ENCODE results near the gene TMEM61. TPM values are rescaled to one million over a fixed set of nuclear protein-coding genes. Genes with fewer than 3 reads are reported as not detected.
"Not testable (repeated sequence)": the region's sequence is repeated elsewhere in the genome, so short reads cannot be mapped to it uniquely, and the experiment has no call there.

The TMEM61 gene
- total RNA-seq = not detected

DNA sequence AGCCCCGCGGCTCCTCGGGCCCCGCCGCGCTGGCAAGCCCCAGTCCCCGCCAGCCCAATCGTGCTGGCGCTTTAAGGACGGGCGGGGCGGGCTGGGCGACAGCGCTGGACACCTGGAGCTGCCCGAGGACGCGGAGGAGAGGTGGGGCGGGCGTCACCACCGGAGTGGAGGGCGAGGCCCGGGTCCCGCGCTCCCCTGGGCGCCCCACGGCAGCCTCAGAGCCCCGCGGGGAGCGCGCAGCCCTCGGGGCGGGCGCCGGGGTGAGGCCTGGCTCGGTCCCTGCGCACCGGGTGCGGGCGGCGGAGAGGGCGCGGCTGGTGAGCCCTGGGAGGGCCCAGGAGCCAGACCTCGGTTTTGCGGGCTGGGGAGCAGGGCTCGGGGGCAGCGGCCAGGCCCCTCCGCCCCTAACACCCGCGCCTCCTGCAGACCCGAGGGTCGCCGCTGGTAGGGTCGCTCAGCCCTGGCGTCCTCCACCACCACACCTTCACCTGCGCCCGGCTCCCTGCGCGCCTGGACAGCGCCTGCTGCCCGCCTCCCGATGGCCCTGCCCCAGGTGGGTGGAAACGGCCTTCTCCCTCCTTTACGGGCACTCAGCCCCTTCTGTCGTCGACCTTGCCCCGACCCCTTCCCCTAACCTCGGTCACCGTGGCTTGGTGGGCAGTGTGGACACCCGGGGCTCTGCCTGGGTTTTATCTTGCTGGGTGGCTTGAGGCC lies at the start of gene TMEM61:
TSS of gene TMEM61 (plus strand) at position 101 of the 714 bp plus-strand sequence. CDS start at position 539, 438 bp downstream.
- DNase-seq = no peak

DNA sequence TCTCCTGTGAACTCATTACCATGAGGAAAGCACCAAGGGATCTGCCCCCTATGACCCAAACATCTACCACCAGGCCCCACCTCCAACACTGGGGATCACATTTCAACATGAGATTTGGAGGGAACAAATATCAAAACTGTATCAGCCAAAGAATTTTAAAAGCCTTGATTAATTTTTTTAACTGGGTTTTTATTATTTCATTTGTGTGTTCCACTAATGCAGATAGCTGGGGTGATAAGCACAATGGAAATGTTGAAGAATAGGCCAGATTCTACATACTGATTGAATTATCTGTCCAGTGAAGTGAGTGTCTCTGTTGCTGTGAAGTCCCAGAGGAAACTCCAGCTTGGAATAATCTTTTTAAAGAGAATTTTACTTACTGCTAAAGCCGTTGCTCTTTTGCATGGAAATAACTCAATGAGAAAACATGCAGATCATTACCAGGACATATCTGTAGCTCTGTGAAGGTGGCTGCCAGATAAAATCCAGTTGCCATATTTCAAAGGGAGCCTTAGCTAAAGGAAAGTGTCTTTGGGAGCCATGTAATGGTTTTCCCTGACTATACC lies 49.1 kb upstream of the TMEM61 start:
- DNase-seq = no peak

DNA sequence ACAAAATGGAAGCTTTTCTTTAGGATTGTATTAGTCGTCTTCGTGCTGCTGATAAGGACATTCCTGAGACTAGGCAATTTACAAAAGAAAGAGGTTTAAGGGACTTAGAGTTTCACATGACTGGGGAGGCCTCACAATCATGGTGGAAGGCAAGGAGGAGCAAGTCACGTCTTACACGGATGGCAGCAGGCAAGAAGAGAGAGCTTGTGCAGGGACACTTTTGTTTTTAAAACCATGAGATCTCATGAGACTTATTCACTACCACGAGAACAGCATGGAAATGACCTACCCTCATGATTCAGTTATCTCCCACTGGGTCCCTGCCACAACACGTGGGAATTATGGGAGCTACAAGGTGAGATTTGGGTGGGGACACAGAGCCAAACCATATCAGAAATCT lies 46.3 kb upstream of the TMEM61 start:
- DNase-seq = not testable (repeated sequence)

DNA sequence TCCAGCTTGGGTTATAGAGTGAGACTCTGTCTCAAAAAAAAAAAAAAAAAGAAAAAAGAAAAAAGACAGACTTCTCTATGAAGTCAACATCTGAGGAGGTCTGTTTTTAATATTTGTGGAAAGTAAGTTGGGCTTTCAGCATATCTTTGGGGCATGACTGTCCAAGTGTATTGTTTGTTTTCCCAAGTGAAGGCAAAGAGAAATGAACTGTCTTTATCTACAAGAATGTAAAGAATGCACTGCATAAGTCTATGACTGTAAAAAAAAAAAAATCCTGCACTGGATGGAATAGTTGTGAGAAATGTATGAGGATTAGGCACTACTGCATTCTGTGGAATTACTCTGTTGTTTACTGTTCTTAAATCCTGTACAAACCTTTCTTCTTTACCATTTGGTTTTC lies 45.6 kb upstream of the TMEM61 start:
- peak; percentile 41 for DNase-seq

DNA sequence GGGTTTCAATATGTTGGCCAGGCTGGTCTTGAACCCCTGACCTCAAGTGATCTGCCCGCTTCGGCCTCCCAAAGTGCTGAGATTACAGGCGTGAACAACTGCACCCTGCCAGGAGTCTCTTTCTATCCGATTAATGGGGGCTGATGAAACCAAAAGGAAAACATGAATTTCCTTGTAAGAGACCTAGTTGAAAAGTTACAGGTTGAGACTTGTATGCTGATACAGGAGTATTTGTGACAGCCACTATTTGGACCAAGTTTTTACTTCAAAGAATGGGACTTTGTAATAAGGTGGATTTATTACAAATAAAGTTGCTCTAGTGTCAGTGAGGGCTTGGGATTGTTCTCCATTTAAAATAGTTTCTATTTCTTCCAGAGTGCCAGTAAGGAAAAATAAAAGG lies 43.6 kb upstream of the TMEM61 start:
- DNase-seq = no peak

DNA sequence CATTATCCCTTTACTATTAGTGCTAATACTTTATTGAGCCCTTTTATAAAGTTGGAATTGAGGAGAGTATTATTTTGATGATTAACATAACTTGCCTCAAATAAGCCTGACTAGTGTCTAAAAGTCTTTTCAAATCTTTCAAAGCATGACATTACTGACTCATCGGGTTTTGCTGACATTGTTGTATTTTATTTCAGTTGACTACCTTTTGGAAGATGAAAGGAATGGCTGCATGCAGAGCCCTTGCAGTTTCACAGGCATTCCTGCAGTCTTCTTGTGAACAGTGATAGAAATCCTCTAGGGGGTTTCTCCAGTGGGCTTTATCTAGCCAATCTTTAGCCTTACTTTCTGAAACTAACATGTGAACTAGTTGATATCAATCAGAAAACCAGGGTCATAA lies 43.0 kb upstream of the TMEM61 start:
- no peak for DNase-seq

DNA sequence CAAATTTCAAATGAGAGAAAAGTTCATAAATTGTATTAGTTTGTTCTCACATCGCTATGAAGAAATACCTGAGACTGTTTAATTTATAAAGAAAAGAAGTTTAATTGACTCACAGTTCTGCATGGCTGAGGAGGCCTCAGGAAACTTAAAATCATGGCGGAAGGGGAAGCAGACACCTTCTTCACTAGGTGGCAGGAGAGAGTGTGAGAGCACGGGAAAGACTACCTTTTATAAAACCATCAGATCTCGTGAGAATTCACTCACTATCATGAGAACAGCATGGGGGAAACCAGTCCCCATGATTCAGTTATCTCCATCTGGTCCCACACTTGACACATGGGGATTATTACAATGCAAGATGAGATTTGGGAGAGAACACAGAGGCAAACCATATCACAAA lies 41.5 kb upstream of the TMEM61 start:
- DNase-seq = not testable (repeated sequence)

DNA sequence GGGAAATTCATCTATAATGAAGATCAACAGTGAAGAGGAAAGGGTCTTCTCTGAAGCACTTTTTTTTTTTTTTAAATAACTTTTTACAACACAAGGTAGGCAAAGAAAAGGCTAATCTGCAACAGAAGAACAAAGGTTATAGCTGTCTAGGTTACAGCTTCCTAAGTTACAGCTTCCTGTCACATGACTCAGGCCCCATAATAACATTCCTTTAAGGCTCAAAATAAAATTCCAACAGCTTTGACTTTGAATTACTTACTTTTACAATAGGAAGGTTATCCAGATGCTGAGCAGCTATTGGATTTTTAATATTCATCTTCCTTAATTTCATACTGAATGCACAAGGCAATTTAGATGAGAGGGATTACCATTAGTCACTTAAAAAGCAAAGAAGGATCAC lies 40.4 kb upstream of the TMEM61 start:
- no peak for DNase-seq

DNA sequence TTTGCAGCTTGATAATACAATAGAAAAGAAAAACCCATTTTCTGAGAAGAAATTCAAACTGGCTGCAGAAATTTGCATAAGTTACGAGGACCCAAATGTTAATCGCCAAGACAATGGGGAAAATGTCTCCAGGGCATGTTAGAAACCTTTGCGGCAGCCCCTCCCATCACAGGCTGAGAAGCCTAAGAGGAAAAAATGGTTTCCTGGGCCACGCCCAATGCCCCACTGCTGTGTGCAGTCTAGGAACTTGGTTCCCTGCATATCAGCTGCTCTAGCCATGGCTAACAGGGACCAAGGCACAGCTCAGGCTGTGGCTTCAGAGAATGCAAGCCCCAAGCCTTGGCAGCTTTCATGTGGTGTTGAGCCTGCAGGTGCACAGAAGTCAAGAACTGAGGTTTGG lies 37.5 kb upstream of the TMEM61 start:
- no peak for DNase-seq

DNA sequence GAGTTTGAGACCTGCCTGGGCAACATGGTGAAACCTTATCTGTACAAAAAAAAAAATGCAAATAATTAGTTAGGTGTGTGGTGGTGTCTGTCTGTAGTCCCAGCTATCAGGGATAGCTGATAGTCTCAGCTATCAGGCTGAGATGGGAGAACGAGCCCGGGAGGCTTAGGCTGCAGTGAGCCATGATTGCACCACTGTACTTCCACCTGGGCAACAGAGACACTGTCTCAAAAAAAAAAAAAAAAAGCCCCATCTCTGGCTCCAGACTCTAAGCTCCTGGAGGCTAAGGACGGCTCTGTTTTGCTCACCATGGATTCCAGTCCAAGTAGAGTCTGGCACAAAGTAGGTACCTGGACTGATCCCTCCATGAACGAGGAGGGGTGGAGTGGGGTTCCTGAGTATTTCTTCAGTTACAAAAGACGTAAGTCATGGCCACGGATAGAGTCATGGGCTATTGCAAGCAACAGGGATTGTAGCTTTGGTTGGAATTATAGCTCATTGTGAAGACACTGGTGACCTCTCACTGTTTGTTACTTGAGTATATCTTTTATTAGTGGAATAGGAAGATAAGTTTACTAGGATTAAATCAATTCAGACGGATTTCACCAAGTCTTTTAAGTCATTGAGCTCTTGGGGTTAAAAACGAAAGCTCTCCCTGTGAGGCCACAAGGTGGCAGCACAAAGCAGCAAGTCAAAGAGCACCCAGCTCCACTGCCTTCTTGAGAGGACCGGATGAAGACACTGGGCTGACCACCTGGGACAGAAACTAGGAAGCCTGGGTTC lies 35.6 kb upstream of the TMEM61 start:
- peak; percentile 85 for DNase-seq

DNA sequence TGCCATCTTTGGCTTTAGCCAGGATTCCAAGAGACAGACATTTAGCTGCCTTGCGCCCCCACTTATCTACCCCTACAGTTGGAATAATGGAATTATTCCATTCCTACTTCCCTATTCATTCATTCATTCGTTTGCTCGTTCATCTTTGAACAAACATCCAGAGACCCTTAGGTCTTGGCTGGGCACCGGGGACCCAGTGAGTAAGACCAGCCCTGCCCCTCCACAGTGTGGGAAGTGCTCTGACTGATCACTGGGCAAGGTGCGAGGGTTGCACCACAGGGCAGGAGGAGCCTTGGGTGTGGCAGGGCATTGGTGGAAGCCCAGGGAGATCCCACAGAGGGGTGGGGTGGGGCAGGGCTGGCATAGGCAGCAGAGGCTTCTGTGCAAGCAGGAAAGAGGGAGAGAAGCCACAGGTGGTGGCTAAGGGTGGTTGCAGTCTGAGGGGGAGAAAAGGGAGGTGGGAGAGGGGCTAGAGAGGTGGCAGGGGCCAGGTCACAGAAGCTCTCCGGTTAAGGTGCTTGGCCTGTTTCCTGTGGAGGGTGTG lies 35.0 kb upstream of the TMEM61 start:
- DNase-seq = no peak

DNA sequence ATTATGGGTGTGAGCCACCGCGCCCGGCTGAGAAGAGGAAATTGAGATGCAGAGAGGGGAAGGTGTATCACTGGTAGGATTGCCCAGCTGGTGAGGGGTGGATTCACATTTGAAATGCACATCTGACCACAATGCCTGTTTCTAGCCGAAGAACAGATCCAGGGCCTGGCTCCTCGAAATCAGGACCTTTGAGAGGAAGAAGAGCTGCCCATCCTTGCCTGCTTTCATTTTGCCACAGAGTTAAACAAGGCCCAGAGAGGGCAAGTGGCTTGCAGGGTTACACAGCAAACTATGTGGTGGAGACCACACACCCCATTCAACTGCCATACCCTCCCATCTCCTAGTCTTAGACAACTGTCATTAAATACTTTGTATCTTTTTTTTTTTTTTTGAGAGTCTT lies 32.9 kb upstream of the TMEM61 start:
- no peak for DNase-seq

DNA sequence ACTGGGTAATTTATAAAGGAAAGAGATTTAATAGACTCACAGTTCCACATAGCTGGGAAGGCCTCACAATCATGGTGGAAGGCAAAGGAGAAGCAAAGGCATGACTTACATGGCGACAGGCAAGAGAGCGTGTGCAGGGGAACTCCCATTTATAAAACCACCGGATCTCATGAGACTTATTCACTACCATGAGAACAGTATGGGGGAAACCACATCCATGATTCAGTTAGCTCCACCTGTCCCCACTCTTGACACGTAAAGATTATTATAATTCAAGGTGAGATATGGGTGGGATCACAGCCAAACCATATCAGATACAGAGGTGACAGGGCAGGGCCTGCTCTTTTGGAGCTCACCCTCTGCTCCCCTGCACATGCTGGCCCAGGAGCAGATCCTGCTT lies 31.4 kb upstream of the TMEM61 start:
- no peak for DNase-seq

DNA sequence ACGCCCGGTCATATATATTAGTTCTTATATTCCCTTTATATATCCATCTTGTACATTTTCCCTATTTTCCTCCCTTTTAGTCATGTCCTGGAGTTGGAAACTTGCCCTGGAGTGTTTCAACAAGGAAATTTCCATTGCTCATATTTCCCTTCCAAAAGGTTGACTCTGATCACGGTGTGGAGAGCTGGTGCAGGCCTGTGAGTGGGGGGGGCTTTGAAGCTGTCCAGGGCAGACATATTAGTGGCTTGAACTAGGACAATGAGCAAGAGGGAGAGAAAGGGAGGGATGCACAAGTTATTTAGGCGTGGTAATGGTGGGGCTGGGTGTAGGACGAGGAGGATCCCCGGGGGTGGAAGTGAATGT lies 30.4 kb upstream of the TMEM61 start:
- peak; percentile 66 for DNase-seq

DNA sequence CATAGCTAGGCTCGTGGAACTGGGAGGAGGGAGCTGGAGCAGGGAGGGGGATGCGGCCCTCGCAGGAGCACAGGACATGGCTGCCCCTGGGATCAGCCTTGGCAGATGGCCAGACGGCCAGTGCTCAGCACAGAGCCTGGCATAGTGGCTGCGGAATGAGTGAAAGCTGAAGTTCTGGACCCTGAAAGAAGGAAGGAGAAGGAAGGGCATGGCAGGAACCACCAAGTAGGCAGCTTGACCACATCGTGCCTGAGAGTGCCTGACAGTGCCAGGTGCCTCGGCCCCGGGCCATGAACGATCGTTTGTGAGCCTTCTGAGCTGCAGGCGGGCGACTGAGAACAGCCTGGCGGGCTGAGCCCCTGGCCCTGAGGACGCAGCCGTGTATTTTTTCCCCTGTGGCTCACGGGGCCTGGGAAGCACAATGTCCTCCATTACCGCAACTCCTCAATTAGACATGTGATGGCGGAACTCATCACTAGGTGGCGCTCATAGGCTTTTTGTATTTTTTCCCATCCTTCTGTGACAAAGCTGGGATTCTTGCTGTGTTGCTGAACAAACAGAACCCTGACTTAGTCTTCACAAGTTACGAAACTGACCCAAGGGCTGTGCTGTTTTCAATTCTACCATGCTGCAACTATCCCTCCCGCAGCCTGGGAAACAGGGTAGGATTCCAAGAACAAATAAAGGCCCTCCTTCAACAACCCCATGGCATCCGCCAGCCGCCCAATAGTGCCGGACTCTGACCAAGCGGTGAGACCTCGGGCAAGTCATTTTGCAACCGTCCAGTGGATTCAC lies 29.9 kb upstream of the TMEM61 start:
- DNase-seq = peak; percentile 94

DNA sequence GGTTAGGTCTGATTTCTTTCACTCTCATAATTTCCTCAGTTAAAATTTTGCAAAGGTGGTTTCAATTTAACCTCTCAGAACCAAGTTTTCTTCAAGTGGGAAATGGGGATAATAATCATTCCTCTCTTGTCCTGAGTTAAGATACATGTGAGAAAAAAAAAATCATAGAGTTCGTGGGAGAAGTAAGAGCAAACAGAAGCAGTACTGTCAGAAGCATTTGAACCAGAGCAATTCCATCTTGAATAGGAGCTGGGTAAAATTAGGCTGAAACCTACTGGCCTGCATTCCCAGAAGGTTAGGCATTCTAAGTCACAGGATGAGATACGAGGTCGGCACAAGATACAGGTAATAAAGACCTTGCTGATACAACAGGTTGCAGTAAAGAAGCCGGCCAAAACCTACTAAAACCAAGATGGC lies 28.6 kb upstream of the TMEM61 start:
- DNase-seq = no peak

DNA sequence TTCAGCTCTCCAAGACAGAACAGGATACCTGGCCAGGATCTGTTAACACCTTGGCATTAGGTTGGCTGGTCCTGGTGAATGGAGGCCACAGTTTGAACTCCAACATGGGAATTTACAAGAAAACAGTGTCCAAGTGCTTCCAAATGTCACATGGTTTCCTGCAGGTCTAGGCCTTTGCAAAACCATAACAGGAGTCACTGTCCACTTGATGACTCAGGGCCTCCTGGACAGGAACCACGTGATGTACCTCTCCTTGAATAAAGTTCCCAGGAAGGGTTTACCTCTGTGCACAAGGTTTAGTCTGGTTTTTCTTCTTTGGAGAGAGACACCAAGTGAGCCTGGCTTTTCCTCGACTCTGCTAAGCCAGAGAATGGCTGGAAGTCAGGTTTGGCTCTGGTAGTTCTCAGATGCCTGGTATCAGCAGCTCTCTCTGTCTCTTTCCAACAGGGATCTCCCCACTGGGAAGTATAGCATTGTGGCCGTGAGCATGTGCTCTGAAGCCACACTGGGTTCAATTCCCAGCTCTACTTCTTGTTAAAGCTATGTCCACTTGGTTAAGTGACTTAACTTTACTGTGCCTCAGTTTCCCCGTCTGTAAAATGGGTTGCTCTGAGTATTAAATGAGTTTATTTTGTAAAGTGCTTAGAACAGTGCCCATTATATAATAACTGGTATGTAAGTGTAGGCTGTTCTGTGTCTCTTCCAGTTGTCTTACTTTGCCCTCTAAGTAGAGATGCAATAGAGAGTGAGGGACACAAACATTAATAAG lies 27.3 kb upstream of the TMEM61 start:
- DNase-seq = no peak

DNA sequence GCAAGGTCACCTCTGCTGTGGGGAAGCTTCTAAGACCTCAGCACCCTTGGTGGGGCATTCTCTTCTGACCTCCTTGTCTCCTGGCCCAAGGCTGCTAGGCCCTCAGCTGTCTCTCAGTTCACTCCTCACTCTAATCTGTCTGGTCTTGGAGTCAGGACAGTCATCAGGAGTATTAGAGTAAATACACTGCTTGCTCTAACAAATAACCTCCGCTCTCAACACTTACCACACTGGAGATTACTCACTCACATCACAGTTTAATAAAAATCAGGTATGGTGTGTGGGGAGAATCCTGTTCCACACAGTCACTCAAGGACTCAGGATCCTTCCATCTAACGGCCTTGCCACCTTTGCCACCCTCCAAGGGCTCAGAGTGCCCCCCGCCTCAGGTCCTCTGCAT lies 26.6 kb upstream of the TMEM61 start:
- DNase-seq = no peak

DNA sequence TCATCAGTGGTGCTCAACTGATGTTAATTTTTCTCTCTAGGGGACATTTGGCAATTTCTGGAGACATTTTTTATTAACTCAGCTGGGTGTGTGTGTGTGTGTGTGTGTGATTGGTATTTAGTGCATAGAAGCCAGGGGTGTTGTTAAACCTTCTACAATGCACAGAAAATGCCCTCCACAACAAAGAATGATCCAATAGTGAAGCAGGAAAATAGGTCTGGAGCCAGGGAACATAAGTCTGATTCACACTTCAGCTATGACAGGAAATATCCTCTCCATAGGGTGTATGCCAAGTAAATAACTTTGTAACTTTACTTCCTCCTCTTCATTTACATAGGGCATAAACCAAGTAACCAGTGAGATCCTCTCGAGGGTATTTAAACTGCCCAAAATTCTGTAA lies 25.1 kb upstream of the TMEM61 start:
- DNase-seq = no peak

DNA sequence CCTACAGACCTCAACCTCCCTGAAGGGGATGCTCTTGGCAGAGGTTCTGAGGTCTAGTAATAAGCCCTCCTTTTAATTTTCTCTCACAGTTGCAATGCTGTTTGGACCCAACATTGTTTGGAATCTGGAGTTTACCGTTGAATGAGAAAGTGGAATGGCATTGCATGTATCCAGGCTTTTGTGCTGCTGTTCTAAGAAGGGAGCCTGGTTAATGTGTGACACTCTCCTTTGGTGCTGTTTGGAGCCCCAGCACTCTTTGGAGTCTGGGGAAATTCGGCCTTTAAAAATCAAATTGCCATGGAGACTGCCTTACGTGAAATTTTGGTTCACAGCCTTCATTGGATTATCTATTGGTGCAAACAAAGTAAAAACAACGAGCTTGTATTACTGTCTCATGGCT lies 23.7 kb upstream of the TMEM61 start:
- DNase-seq = no peak

DNA sequence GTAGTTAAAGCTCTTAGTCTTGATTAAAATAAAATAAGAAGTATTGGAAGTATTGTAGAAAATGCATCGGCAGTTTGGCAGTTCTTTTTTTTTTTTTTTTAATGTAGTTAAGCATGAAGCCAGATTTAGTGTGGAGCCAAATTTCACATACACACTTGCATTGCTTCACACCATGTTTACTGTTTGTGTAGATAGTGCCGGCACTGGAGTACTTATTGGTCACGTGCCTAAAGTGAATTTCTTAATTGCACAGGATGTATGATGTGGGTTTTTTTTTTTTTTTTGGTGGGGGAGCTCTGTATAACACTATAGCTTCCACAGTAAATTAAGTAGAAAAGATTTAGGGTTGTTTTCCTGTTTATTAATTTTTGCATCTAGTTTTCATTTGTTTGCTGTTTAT lies 21.2 kb upstream of the TMEM61 start:
- DNase-seq = no peak

Measured in tongue (tissue), 2 donors.